GM15510 (cell line): ENCODE data around the gene PIGZ.

ENCODE experiments used
- POLR2A ChIP-seq: IDR thresholded peaks from 3 replicates; pipeline ENCODE4 v1.6.1; 2011; ENCODE audit warnings: borderline replicate concordance; ENCODE audit not compliant: insufficient read length; ENCODE audit errors: extremely low read depth

Gene PIGZ

DNA sequence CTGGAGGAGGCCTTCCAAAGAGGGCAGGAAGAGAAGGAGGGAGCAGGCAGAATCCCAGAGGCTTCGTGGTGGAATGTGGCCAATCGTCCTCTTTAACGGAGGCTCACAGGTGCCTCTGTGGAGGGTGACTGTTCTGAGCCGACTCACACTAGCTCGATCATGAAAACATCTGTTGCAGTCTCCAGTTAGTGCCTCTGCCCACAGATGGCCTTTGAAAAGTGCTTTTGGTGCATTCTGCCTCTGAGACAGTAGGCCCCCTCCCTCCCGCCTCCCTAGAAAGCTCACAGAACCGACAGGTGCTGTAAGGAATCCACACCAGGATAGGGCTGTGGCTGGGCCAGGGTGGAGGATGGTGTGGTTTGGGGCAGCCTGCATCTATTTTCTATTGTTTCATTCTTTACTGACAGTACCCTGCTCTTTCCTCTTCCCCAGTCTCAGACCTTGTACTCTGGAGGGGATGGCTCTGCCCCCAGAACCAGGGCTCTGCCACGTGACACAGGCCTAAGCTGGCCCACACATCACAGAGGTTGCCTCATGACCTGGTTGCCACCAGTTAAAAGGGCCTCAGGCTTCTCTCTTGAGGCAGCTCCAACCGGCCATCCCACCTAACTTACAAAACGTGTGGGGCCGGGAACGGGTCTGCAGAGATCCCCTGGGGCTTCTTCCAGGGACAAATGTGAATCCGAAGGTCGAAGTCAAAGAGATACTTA lies 27.2 kb upstream of the PIGZ start:
- TF ChIP-seq POLR2A = no peak

DNA sequence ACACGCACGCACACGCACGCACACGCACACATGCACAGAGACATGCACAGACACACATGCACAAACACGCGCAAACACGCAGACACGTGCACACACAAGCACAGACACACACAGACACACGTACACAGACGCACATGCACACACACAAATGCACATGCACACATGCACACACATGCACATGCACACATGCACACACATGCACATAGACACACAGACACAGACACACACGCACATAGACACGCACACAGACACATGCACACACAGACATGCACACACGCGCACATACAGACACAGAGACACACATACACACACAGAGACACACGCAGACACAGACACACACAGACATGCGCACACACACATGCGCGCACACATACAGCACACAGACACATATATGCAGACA lies 26.4 kb upstream of the PIGZ start:
- TF ChIP-seq POLR2A = no peak

DNA sequence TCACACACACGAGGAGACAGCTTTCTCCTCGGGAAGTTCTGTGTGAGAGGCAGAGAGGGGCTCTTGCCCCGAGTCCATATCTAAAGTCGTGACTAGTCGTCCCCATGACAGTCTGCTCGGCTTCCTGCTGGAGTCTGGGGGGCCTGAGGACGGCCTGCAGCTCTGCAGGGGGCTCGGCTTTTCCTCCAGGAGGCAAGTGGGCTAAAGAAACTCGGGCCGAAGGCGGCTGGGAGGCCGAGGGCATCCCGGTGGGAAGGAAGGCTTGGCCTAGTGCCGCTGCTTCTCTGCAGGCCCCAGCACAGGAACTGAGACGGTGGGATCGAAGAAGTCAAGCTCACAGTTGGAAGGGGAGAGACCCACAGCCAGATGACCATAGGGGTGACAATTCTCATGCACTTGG lies 25.4 kb upstream of the PIGZ start:
- TF ChIP-seq POLR2A = no peak

DNA sequence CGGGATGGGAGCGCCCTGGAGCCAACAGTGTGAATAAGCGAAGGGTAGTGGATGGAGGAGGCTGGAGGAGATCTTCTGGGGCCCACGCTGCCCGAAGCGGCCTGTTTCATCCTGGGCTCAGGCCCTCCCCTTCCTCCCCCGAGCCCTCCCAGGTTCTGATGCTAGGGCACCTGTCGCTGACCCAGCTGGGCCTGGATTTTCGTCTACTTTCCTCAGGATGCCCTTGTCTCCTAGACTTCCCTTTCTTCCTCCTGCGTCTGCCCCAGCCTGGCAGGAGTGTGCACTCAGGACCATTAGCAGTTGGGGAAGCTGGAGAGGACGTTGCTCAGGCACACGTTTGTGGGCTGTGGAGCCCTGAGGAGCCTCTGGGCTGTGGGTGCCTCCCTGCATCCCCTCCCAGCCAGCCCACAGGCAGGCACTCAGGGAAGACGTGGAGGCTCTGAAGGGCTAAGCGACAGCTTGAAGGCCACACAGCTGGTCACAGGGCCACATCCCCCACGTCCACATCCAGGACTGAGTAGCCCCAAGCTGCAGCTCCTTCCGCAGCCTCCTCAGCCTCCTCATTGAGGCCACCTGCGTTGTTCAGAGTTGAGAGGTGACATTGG lies 23.9 kb upstream of the PIGZ start:
- TF ChIP-seq POLR2A = no peak

DNA sequence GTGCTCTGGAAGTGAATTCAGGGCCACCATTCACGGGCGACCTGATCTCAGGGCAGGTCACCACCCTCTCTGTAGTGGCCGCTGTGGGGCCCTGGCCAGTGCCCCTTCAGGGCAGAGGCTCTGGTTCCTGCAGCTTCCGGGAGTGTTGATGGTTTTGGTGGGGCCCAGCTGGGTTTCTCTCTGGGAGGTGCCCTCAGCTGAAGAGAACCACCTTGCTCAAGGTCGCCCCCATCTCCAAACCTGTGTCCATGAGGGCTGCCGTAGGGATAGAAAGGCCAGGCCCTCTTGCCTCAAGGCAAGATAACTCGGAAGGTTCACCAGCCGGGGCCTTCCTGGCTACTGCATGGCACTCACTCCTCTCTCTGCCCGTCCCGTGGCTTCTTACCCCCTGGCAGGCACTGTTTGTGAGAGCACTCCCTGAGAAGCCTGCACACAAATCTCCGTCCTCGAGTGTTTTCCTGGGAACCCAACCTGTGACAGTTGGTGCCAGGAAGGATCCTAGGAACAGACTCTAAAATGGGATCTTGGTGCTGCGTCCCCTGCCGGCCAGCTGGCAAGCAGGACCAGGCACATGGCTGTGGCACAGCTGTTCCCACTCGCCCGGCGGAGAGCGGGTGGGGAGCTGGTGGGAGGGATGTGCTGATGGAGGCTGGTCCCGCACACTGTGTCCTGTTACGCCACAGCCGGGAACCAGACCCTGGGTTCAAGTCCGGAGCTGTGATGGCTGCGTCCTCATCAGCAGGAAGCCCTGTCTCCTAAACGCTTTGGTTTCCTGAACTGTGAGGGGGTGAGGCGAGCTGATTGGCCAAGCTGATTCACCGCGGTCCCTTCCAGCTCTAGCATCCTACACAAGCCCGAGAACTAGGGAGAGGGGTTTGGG lies 23.2 kb upstream of the PIGZ start:
- no peak for TF ChIP-seq POLR2A

DNA sequence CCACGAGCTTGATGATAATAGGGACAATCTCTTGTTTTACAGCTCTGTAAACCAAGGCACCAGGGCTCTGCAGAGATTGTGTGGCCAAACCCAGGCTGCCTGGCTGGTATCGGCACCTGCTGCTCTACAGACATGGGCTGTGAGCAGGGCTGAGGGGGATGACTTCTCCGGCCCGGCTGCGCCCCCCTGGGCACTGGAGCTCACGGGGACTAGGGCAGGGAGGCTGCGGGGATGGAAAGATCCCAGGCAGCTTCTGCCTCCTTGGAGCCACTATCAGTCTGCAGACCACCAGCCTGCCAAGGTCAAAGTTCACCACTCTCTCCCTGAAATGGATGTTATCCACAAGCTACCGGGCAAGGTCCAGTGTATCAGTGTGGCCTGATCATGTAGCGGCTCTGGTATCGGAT lies 22.0 kb upstream of the PIGZ start:
- no peak for TF ChIP-seq POLR2A

DNA sequence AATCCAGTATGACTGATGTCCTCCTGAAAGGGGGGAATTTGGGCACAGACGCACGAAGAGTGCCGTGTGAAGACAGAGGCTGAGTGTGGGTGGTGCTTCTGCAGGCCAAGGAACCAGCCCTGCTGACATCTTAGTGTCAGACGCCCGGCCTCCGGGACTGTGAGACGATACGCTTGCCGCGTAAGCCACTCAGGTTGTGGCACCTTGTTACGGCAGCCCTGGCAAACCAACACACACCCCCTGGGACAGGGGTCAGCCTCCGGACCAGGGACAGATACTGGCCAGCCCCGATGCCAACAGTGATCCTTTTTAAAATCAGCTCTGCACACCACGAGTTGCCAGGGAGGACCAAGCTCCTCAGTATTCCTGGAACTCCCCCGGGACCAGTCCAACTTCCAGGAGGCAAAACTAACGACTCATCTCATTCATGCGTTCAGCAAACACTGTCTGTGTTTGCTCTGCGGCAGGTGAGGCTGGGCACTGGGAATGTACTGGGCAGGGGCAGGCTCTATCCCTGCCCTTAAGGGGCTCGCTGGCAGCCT lies 21.2 kb upstream of the PIGZ start:
- TF ChIP-seq POLR2A = no peak

DNA sequence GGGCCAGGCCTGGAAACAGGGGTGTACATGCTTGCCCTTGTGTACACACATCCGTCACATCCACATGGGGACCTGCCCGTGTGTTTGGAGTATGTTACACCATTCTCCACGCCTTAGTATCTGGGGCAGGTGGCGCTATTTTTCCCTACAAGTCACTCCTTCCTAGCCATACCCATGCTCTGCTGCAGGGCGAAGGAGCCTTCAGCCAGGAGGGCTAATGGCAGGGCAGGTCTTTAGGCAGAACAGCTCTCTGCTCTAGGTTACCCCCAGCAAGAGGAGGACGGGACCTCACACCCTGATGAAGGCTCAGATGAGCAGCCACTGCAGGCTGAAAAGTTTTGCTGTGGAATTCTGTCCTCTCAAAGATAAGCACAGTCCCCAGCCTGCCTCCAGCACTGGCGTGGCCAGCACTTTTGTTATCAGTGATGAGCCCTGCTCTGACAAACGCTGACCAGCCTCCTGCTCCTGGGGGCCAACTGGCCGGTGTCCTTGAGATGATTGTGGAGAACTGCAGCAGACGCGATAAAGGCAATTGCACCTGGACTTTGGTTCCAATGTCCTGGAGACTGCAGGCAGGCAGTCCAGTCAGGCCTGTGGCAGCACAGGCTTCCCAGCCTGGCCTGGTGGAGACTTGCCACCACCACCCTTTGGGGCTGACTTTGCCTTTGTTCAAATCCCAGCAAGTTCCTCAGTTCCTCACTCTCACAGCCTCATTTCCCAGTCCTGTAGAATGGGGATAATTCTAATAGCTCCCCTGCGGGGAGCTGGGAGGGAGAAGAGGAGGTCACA lies 19.8 kb upstream of the PIGZ start:
- no peak for TF ChIP-seq POLR2A

DNA sequence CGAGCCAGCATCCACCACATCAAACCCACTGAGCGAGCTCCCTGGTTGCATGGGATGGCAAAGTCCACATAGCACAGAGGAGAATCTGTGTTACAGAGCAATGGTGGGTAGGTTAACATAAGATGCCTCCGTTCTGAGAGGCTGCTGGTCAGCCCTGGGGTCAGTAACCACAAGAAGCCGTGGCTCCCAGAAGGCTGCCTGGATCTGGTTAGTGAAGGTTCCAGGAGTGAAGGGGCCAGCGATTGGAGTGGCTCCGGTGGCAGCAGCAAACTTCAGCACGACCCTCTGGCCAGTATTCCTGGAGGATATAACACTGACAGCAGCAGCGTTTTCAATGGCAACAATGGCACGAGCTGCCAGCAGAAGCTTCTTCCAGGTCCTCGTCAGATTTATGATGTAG lies 18.4 kb upstream of the PIGZ start:
- no peak for TF ChIP-seq POLR2A

DNA sequence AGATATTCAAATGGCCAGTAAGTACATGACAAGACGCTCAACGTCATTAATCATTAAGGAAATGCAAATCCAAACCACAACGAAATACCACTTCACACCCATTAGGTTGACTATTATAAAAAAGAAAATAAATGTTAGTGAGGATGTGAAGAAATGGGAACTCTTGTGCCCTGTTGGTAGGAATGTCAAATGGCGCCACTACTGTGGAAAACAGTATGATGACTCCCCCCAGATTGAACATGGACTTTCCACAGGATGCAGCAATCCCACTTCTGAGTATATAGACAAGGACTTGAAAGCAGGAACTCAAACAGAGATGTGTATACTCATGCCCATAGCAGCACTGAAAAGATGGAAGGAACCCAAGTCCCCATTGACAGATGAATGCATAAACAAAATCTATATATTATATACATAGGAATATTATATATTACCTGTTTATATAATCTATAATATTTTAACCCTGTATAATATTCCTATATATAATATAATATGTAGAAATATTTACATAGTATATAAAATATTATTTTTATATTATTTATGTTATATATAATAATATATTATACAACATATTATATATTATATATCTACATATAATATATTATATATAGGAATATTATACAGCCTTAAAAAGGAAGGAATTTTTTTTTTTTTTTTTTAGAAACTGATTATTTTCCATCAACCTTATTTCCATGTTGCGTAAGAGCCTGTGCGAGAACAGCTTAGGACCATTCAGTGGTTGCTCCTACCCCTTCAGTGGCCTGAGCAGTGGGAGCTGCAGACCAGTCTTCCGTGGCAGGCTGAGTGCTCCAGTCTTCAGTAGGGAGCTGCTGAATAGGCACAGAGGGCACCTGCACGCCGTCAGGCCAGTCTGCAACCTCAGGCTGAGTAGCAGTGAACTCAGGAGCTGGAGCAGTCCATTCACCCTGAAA lies 17.6 kb upstream of the PIGZ start:
- no peak for TF ChIP-seq POLR2A

DNA sequence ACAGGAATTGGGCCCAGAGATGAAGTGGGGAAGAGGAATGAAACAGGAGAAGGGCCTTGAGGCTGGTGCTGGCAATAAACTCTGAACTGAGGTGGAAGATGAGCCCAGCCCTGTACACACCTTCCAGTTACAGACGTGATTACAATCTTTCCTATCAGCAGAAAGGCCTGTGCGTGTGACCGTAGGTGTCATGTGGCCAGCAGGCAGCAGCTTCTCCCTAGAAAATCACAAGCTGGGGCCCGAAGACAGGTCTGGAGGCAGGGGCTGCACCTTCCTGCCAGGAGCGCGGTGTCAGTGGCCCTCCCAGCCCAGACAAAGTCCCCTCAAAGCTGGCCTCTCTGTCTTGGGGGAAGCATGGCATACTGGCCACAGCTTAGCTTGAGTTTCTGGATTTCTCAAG lies 16.7 kb upstream of the PIGZ start:
- no peak for TF ChIP-seq POLR2A

DNA sequence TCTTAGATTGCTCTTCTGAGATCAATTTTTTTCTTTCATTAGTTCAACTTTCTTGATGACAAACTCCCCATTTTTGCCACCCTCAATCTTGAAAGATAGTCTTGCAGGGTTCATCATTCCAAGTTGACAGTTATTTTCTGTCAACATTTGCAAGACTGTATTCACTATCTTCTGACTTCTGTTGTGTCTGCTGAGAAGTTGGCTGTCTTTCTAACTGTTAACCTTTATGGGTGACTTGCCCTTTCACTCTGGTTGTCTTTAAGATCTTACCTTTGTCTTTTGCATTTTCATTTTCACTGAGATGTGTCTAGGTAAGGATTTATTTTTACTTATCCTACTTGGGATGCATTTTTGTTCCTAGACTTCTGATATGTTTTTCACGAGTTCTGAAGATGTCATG lies 14.6 kb upstream of the PIGZ start:
- no peak for TF ChIP-seq POLR2A

DNA sequence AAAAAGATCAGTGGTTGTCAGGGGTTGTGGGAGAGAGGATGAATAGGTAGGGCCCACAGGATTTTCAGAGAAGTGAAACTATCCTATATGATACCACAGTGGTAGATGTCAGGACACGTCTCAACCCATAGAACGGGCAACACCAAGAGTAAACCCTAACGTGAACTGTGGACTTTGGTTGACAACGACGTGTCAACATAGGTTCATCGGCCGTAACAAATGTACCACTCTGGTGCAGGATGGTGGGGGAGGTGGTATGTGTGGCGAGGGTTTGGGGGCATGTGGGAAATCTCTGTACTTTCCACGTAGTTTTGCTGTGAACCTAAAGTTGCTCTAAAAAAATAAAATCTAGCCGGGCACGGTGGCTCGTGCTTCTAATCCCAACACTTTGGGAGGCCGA lies 13.0 kb upstream of the PIGZ start:
- no peak for TF ChIP-seq POLR2A
